ENCODE data around the gene TRIM44. TPM values are rescaled to one million over a fixed set of nuclear protein-coding genes. Genes with fewer than 3 reads are reported as not detected.

Gene TRIM44
- total RNA-seq, 1 experiment from 2014 or later, result 191 TPM

DNA sequence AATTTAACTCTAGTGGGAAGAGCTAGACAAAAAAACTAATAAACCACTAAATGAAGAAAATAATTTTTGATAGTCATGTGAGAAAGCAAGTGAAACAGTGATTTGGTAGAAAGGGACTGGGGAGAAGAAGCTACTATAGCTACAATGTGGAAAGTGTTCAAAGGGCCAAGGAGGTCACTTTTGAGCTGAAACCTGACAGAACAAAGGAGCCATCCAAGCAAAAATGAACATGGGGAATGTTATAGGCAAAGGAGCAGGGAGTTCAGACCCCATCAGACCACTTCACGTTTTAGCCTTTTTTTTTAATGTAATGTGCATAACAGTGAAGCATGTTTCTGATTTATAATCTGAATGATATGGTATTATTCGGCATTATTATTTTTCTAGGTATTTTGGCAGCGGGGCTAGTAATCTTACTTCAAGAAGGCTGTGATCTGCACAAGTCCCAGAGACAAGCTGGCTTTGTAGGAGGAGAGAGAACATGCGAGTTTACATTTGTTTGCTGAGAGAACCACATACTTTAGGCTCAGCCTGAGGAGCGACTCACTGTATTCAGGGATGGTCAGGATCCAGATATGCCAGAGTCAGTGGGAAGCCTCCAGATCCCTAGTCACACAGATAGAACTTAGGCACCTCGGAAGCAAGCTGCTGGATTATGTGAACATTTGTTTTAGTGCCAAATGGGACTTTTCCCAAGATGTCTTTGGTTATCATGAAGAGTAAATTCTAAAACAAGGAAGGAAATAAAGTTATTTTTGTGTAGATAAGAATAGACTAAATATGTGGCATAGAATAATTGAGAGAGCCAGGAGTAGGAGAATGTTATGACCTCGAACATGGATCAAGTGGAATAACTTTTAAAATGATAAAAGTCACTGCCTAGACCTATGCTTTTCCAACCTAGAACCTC, 118.6 kb downstream of the TRIM44 start:
- intact Hi-C loops (cut with micrococcal nuclease; ENCODE audit: unreplicated experiment), result no loop called here
- peaks cover 8% of the 10 kb centered on the region for H3K4me1 ChIP-seq (ENCODE audit: insufficient read depth, low read length, poor library complexity, severe bottlenecking)
- no peak for DNase-seq (ENCODE audit: low spot score)
- peaks cover 10% of the 10 kb centered on the region for H3K9me3 ChIP-seq (ENCODE audit: low read depth, low read length, poor library complexity, severe bottlenecking)
- BruUV-seq (replicated peaks), result no TSS peak
- H3K4me3 ChIP-seq (ENCODE audit: low read depth, low read length, poor library complexity, severe bottlenecking), result no peak overlapping the region
- ChIA-PET CTCF (interaction anchor here (1.0 kb wide), 1 partner anchor 41 kb away, joined by 4 read pairs; no protein-coding TSS in a partner anchor), POLR2A (ENCODE audit: low non-redundant PET) (interaction anchor here (0.6 kb wide), 1 partner anchor 91 kb away, joined by 3 read pairs; no protein-coding TSS in a partner anchor)
- TF ChIP-seq CTCF (conservative IDR thresholded peaks at IDR 0.05; ENCODE audit: low read depth, low read length), result no peak
- TF ChIP-seq EZH2 (IDR thresholded peaks at IDR 0.05; ENCODE audit: borderline replicate concordance, low read depth, low read length, poor library complexity, severe bottlenecking), result no peak
- no peak overlapping the region for H3K27ac ChIP-seq (ENCODE audit: low read depth, low read length, poor library complexity, severe bottlenecking)
- H3K36me3 ChIP-seq (ENCODE audit: insufficient read depth, low read length, poor library complexity, severe bottlenecking), result no peaks in the 10 kb centered on the region
- no peaks in the 10 kb centered on the region for H3K27me3 ChIP-seq (replicated peaks; ENCODE audit: insufficient read depth, low read depth, low read length, poor library complexity)

DNA sequence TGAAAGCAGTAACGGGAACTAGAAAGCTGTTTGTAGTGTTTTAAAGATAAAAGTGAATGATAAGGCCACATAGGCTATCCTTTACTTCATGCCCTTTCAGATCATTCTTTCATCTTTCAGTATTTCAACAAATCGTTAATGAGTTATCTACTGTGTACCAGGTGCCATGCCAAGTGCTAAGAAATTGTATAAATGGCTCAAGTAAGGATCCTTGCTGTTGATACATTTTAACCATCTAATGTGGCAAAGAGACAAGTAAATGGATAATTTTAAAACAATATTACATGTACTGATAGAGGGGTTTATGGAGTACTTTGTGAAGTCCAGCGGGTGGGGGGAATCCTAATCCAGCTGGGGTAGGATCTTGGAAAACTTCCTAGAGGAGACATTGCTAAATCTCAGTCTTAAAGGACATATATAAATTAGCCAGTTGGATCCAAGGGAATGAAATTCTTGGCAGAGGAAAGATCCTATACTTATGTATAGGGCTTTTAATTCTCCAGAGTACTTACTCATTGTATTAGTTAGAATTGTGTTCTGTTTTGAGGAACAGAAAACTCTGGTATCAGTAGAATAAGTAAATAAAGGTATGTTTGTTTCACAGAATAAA, 119.4 kb downstream of the TRIM44 start:
- Histone ChIP-seq H3K9me3 (ENCODE audit: low read depth, low read length, poor library complexity, severe bottlenecking) (peaks cover 10% of the 10 kb centered on the region), H3K36me3 (ENCODE audit: insufficient read depth, low read length, poor library complexity, severe bottlenecking) (no peaks in the 10 kb centered on the region), H3K4me1 (ENCODE audit: insufficient read depth, low read length, poor library complexity, severe bottlenecking) (peaks cover 15% of the 10 kb centered on the region), H3K27ac (ENCODE audit: low read depth, low read length, poor library complexity, severe bottlenecking) (no peak overlapping the region), H3K27me3 (replicated peaks; ENCODE audit: insufficient read depth, low read depth, low read length, poor library complexity) (no peaks in the 10 kb centered on the region), H3K4me3 (ENCODE audit: low read depth, low read length, poor library complexity, severe bottlenecking) (no peak overlapping the region)
- no TSS peak for BruUV-seq (replicated peaks)
- CTCF ChIA-PET, result interaction anchor here (1.6 kb wide), 1 partner anchor 40 kb away, joined by 9 read pairs; no protein-coding TSS in a partner anchor
- no peak for DNase-seq (ENCODE audit: low spot score)
- intact Hi-C loops (cut with micrococcal nuclease; ENCODE audit: unreplicated experiment), result no loop called here
- no peak for TF ChIP-seq EZH2 (IDR thresholded peaks at IDR 0.05; ENCODE audit: borderline replicate concordance, low read depth, low read length, poor library complexity, severe bottlenecking)
- no peak for TF ChIP-seq CTCF (conservative IDR thresholded peaks at IDR 0.05; ENCODE audit: low read depth, low read length)
- POLR2A ChIA-PET (ENCODE audit: low non-redundant PET), result no interaction called here

- ChIA-PET CTCF (no interaction called here), POLR2A (ENCODE audit: low non-redundant PET) (no interaction called here)
- Histone ChIP-seq H3K27ac (ENCODE audit: low read depth, low read length, poor library complexity, severe bottlenecking) (no peak overlapping the region), H3K36me3 (ENCODE audit: insufficient read depth, low read length, poor library complexity, severe bottlenecking) (no peaks in the 10 kb centered on the region), H3K4me3 (ENCODE audit: low read depth, low read length, poor library complexity, severe bottlenecking) (no peak overlapping the region), H3K4me1 (ENCODE audit: insufficient read depth, low read length, poor library complexity, severe bottlenecking) (peaks cover 20% of the 10 kb centered on the region), H3K27me3 (replicated peaks; ENCODE audit: insufficient read depth, low read depth, low read length, poor library complexity) (no peaks in the 10 kb centered on the region), H3K9me3 (ENCODE audit: low read depth, low read length, poor library complexity, severe bottlenecking) (peaks cover 10% of the 10 kb centered on the region)
- DNase-seq (ENCODE audit: low spot score), result no peak
- intact Hi-C loops (cut with micrococcal nuclease; ENCODE audit: unreplicated experiment), result no loop called here
- TF ChIP-seq CTCF (conservative IDR thresholded peaks at IDR 0.05; ENCODE audit: low read depth, low read length) (no peak), EZH2 (IDR thresholded peaks at IDR 0.05; ENCODE audit: borderline replicate concordance, low read depth, low read length, poor library complexity, severe bottlenecking) (no peak)
- no TSS peak for BruUV-seq (replicated peaks)
Measured at GRCh38 chr11:35783809-35784208, 121.2 kb downstream of the TRIM44 start.
